Epithelial cell of esophagus (primary cell): ENCODE results near the gene GRM7.
A peak's percentile ranks its signal among the peaks of the same experiment; 100 is the strongest.

Experiments used
- DNase-seq: peaks from one replicate; pipeline ENCODE4 v3.0.0; 2010; ENCODE audit warnings: low read depth
- H3K4me3 ChIP-seq: 2 replicates; pipeline ENCODE4 v1.5.1; 2011; ENCODE audit warnings: mild to moderate bottlenecking, low read length, control low read depth
- CTCF ChIP-seq: IDR thresholded peaks from 2 replicates; pipeline ENCODE4 v1.5.1; 2011; ENCODE audit warnings: low read depth, mild to moderate bottlenecking, low read length, control low read depth, inconsistent platforms; ENCODE audit not compliant: insufficient read depth; ENCODE audit errors: missing control alignments

Gene GRM7

GRCh38 chr3:7397097-7397496 lies 536.2 kb downstream of the GRM7 start:
- peak; percentile 67 for DNase-seq
- H3K4me3 ChIP-seq, result no peak overlapping the region
- no peak for TF ChIP-seq CTCF

GRCh38 chr3:7400360-7400759 lies 539.4 kb downstream of the GRM7 start:
- no peak for DNase-seq
- no peak for TF ChIP-seq CTCF

GRCh38 chr3:7401418-7401817 lies 540.5 kb downstream of the GRM7 start:
- DNase-seq, result no peak
- no peak overlapping the region for H3K4me3 ChIP-seq
- no peak for TF ChIP-seq CTCF

More at GRCh38 chr3:7400360-7400759, 539.4 kb downstream of the GRM7 start:
- no peak overlapping the region for H3K4me3 ChIP-seq

GRCh38 chr3:7407107-7407506 lies 546.2 kb downstream of the GRM7 start:
- no peak overlapping the region for H3K4me3 ChIP-seq
- DNase-seq, result no peak
- no peak for TF ChIP-seq CTCF

GRCh38 chr3:7410782-7411181 lies 549.9 kb downstream of the GRM7 start:
- no peak for TF ChIP-seq CTCF
- no peak for DNase-seq
- H3K4me3 ChIP-seq, result no peak overlapping the region

- no peak overlapping the region for H3K4me3 ChIP-seq
- TF ChIP-seq CTCF, result no peak
- DNase-seq, result no peak
These were observed 560.1 kb downstream of the GRM7 start for GRCh38 chr3:7421065-7421464.

- TF ChIP-seq CTCF, result no peak
- H3K4me3 ChIP-seq, result no peak overlapping the region
- DNase-seq, result no peak
These were observed 562.1 kb downstream of the GRM7 start for GRCh38 chr3:7423036-7423435.
